ENCODE data around the gene AP1G2. TPM values are rescaled to one million over a fixed set of nuclear protein-coding genes. Genes with fewer than 3 reads are reported as not detected.
"Not testable (repeated sequence)": the region's sequence is repeated elsewhere in the genome, so short reads cannot be mapped to it uniquely, and the experiment has no call there.

Gene AP1G2
- total RNA-seq, 1 donor from 2014 or later = 373 TPM

DNA sequence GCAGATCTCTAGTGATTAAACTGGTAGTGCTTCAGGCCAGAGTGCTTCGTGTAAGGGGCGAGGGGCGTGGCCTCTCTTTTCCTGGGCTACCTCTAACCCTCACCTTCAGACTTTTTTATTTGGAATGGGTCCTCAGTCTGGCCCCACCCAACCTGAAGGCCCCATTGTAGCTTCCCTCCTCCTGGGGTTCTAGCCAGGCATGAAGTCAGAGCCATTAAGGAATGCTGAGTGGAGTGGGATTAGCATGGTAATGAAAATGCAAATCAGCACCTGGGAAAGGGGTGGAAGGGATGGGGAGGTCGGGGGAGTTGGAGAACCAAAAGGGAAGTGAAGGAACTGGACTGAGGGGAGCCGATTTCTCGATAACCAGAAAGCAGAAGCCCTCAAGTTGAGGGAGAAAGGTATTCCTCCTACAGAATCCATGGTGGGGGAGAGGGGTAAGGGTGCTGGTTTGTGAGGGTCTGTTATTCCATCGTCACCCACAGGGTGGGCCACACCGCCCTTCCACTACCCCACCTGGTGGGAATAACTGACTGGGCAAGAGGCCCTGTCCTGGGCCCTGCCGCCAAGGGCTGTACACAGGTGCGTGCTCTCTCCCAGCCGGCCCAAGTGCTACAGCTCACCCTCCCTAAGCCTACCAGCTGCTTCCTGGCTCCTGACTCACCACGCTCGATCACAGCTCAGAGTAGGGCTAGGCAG lies 30.1 kb downstream of the AP1G2 start:
- ChIA-PET POLR2A (no interaction called here), CTCF (no interaction called here)
- ATAC-seq (ENCODE audit: low read depth) = no peak
- Mint-ChIP-seq H3K4me3 (no peak overlapping the region), H3K27me3 (peaks cover 2% of the 10 kb centered on the region), H3K27ac (no peak overlapping the region), H3K9me3 (no peaks in the 10 kb centered on the region), H3K4me1 (no peaks in the 10 kb centered on the region), H3K36me3 (ENCODE audit: low read depth) (no peaks in the 10 kb centered on the region)
- no peak for TF ChIP-seq CTCF (IDR thresholded peaks at IDR 0.05)
- intact Hi-C loops (cut with micrococcal nuclease) = loop anchor here (2.0 kb wide), 1 partner anchor 19 kb away; the partner anchor contains the start of gene THTPA
- DNase-seq = no peak

DNA sequence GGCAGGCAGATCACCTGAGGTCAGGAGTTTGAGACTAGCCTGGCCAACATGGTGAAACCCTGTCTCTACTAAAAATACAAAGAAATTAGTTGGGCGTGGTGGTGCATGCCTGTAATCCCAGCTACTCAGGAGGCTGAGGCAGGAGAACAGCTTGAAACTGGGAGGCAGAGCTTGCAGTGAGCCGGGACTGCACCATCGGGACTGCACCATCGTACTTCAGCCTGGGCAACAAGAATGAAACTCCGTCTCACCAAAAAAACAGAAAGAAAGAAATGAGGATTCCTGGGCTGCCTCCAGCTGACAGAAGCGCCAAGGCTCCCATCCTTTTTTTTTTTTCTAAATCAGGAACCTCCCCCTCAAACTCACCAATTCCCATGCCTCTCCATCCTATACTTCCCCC lies 30.7 kb downstream of the AP1G2 start:
- H3K27me3 Mint-ChIP-seq; intact Hi-C loops (cut with micrococcal nuclease); H3K4me3 Mint-ChIP-seq; H3K4me1 Mint-ChIP-seq; H3K36me3 Mint-ChIP-seq (ENCODE audit: low read depth); H3K27ac Mint-ChIP-seq; POLR2A ChIA-PET; DNase-seq; ATAC-seq (ENCODE audit: low read depth); H3K9me3 Mint-ChIP-seq: not testable (repeated sequence)
- CTCF ChIA-PET = interaction anchor here (0.9 kb wide), 1 partner anchor 24 kb away, joined by 3 read pairs; no protein-coding TSS in a partner anchor

GRCh38 chr14:23536494-23536893 lies 31.1 kb downstream of the AP1G2 start:
- H3K9me3 Mint-ChIP-seq = no peaks in the 10 kb centered on the region
- ATAC-seq (ENCODE audit: low read depth) = no peak
- H3K27me3 Mint-ChIP-seq = peaks cover 2% of the 10 kb centered on the region
- no peak overlapping the region for H3K4me3 Mint-ChIP-seq
- no peaks in the 10 kb centered on the region for H3K36me3 Mint-ChIP-seq (ENCODE audit: low read depth)
- CTCF ChIA-PET = interaction anchor here (0.9 kb wide), 1 partner anchor 24 kb away, joined by 3 read pairs; no protein-coding TSS in a partner anchor
- POLR2A ChIA-PET = no interaction called here
- intact Hi-C loops (cut with micrococcal nuclease) = no loop called here
- DNase-seq = no peak
- no peaks in the 10 kb centered on the region for H3K4me1 Mint-ChIP-seq
- no peak for TF ChIP-seq CTCF (IDR thresholded peaks at IDR 0.05)
- no peak overlapping the region for H3K27ac Mint-ChIP-seq

DNA sequence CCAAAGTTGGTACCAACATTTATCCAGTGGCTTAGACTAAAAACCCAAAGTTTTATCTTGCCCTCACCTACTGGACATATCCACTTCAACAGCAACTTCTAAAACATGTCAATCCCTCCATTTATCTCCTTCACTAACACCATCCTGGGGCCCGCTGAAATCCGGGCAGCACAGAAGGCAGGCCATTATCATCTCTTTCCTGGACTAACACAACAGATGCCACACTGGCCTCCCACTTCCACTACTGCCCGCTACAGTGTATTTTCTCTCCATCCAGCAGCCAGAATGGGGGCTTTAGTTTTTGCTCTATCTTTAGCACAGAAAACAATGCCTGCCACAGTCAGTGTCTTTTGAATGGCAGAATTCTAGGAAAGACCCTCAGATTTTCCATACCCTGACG lies 31.6 kb downstream of the AP1G2 start:
- no peak for DNase-seq
- no peak for TF ChIP-seq CTCF (IDR thresholded peaks at IDR 0.05)
- H3K9me3 Mint-ChIP-seq = no peaks in the 10 kb centered on the region
- H3K36me3 Mint-ChIP-seq (ENCODE audit: low read depth) = no peaks in the 10 kb centered on the region
- ChIA-PET POLR2A (no interaction called here), CTCF (no interaction called here)
- no peak overlapping the region for H3K4me3 Mint-ChIP-seq
- no peak overlapping the region for H3K27ac Mint-ChIP-seq
- H3K27me3 Mint-ChIP-seq = peaks cover 2% of the 10 kb centered on the region
- intact Hi-C loops (cut with micrococcal nuclease) = no loop called here
- H3K4me1 Mint-ChIP-seq = no peaks in the 10 kb centered on the region
- no peak for ATAC-seq (ENCODE audit: low read depth)

DNA sequence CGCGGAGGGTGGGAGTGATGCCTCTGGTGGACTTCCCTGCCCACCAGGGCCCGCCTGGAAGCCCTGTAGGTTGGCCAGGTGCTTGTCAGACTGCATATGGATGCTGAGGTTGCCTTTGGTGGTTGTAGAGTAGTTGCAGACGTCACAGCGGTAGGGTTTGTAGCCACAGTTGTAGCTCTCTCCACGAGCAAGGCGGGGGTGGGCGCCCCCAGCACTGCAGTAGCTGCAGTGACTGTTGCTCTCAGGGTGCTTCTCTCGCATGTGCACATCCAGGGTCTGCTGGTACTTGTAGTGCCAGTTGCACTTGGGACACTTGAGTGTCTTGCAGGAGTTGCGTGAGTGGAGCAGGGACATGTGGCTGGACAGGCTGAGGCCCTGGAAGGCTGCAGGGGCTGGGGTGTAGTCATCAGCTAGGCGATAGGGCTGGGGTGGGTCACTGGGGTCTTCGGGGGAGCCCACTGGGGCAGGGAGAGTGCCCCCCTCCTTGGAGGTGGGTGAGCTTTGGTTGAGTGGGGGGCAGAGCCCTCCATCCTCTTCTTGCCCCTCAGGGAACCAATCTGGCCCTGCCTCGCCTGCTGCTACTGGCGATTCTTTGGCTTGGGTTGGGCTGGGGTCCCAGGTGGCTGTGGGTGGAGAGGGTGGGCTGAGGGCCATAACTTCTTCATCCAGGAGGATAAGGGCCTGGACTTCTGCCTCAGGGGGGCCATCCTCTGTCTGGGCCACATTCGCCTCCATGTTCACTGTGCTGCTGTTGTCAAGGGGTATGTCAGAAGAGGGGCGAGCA lies 33.7 kb downstream of the AP1G2 start:
- no peak for DNase-seq
- H3K27ac Mint-ChIP-seq = no peak overlapping the region
- no peaks in the 10 kb centered on the region for H3K36me3 Mint-ChIP-seq (ENCODE audit: low read depth)
- TF ChIP-seq CTCF (IDR thresholded peaks at IDR 0.05) = no peak
- intact Hi-C loops (cut with micrococcal nuclease) = no loop called here
- H3K4me3 Mint-ChIP-seq = no peak overlapping the region
- no peaks in the 10 kb centered on the region for H3K4me1 Mint-ChIP-seq
- no peaks in the 10 kb centered on the region for H3K27me3 Mint-ChIP-seq
- ChIA-PET POLR2A (no interaction called here), CTCF (no interaction called here)
- H3K9me3 Mint-ChIP-seq = no peaks in the 10 kb centered on the region
- ATAC-seq (ENCODE audit: low read depth) = no peak
